GM23338 (cell line): ENCODE data around the gene TMEM167B.

Experiments used
- CTCF ChIP-seq, 2 experiments: fragments of 200-600 bp in 1 of 2; sonication (generic) in 1 of 2; conservative IDR thresholded peaks; 2 replicates each; pipeline versions ENCODE4 v1.5.1 to v1.6.1; 2016 to 2017; ENCODE audit warnings: antibody characterized with exemption in 2 of 2, low read depth in 2 of 2, mild to moderate bottlenecking in 2 of 2, moderate library complexity in 1 of 2
- EZH2 ChIP-seq: fragments of 200-600 bp; sonication (generic); IDR thresholded peaks from one replicate; pipeline ENCODE4 v1.8.0; 2017; ENCODE audit warnings: antibody characterized with exemption, mild to moderate bottlenecking, low read depth; ENCODE audit not compliant: unreplicated experiment
- POLR2AphosphoS5 ChIP-seq: IDR thresholded peaks from 2 replicates; pipeline ENCODE4 v1.6.1; 2016; ENCODE audit warnings: antibody characterized with exemption, low read depth

DNA sequence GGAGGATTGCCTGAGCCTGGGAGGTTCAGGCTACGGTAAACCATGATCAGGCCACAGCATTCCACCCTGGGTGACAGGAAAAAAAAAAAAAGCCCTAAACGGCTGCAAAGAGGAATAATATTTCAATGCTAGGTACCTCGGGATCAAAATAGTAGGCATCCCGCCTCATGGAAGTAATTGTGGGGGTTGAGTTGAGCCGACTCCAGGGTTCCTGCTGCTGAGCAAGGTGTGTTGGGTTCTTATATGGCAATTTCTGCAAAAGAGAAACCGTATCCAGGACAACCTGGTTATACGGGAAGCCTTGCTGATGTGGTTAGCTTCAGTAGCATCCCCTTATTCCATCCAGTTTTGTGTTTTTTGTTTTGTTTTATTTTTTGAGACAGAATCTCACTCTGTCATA lies 17.2 kb downstream of the TMEM167B start:
- TF ChIP-seq CTCF (conservative IDR thresholded peaks at IDR 0.05; ENCODE audit: low read depth in 2 of 2) (no peak), POLR2AphosphoS5 (no peak), EZH2 (no peak)
